Stimulated activated effector memory CD8-positive, alpha-beta T cell treated with anti-CD3 and anti-CD28 coated beads, Interleukin-12 subunit alpha, Interleukin-12 subunit beta, amount 100 ng/mL, for 72 hours (primary cell): ENCODE measurements around the gene RRP1B.
A peak's percentile ranks its signal among the peaks of the same experiment; 100 is the strongest.

Source experiments
- ATAC-seq: fragments of 150-1000 bp; cut with Tn5 transposase; 2 replicates; pipeline ENCODE4 v1.10.0; 2021
- DNase-seq, 2 donors: peaks; one replicate each; pipeline ENCODE4 v3.0.0; 2021 to 2022; ENCODE audit warnings: low spot score in 2 of 2
- H3K27ac Mint-ChIP-seq: one replicate; pipeline ENCODE4 v1.8.0; 2022; ENCODE audit warnings: mild to moderate bottlenecking, mixed read lengths
- H3K36me3 Mint-ChIP-seq: one replicate; pipeline ENCODE4 v1.8.0; 2022; ENCODE audit warnings: mild to moderate bottlenecking, mixed read lengths
- H3K4me1 Mint-ChIP-seq: one replicate; pipeline ENCODE4 v1.8.0; 2022; ENCODE audit warnings: mixed read lengths
- H3K4me3 Mint-ChIP-seq: one replicate; pipeline ENCODE4 v1.8.0; 2022; ENCODE audit warnings: mild to moderate bottlenecking, mixed read lengths
- H3K9me3 Mint-ChIP-seq: one replicate; pipeline ENCODE4 v1.8.0; 2022; ENCODE audit warnings: mixed read lengths

The RRP1B gene

GRCh38 chr21:43717967-43718871, 58.9 kb downstream of the RRP1B start:
- peaks cover 18% of the 10 kb centered on the region for H3K36me3 Mint-ChIP-seq
- no peak for DNase-seq
- no peaks in the 10 kb centered on the region for H3K9me3 Mint-ChIP-seq
- peaks cover 52% of the 10 kb centered on the region for H3K4me1 Mint-ChIP-seq
- no peak for ATAC-seq
- H3K27ac Mint-ChIP-seq: no peak overlapping the region
- H3K4me3 Mint-ChIP-seq: peak overlapping the region; percentile 85

DNA sequence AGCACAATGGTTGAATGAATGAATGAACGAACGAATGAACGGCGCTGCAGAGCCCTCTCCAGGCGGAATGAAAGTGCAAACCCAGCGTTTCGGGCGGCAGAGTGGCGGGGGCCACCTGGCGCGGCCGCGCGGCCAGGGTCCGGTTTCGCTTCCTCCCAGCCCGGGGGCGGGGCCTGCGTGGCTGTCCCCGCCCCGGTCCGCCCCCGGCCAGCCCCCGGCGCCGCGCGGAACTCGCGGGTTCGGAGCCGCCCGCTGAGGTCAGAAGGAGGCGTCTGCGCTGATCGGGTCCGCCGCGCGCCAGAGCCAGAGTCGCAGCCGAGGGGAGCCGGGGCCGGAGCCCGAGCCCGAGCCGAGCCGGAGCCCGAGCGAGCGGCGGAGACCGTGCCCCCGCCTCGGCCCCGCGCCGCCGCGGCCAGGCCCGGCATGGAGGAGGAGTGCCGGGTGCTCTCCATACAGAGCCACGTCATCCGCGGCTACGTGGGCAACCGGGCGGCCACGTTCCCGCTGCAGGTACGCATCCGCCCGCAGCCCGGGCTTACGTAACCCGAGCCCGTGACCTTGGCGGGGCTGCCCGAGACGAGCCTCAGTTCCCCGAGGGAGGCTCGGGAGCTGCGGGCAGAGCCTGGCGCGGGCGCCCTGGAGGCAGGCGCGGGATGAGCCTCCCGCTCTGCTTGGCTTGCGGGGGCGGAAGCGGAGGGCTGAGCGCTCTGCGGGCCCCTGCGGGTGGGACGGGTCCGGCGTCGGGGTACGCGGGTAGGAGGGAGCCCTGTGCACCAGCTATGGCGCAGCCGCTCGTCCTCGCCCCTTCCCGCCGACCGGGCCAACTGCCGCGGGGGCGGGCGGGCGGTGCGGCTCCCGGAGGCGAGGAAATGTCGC, 59.8 kb downstream of the RRP1B start, which contains the start of gene PDXK:
PDXK (plus strand) TSS at position 258 of the 876 bp plus-strand sequence; CDS start at position 424, 166 bp downstream.
- peak within 1 kb of the TSS; percentile 85 for H3K4me3 Mint-ChIP-seq
- no peaks in the 10 kb centered on the region for H3K9me3 Mint-ChIP-seq
- H3K4me1 Mint-ChIP-seq: peaks cover 52% of the 10 kb centered on the region
- ATAC-seq (peak; percentile 84), DNase-seq (peak; percentile 82 to 90)
- H3K36me3 Mint-ChIP-seq: peaks cover 27% of the 10 kb centered on the region
- peak within 1 kb of the TSS; percentile 48 for H3K27ac Mint-ChIP-seq

DNA sequence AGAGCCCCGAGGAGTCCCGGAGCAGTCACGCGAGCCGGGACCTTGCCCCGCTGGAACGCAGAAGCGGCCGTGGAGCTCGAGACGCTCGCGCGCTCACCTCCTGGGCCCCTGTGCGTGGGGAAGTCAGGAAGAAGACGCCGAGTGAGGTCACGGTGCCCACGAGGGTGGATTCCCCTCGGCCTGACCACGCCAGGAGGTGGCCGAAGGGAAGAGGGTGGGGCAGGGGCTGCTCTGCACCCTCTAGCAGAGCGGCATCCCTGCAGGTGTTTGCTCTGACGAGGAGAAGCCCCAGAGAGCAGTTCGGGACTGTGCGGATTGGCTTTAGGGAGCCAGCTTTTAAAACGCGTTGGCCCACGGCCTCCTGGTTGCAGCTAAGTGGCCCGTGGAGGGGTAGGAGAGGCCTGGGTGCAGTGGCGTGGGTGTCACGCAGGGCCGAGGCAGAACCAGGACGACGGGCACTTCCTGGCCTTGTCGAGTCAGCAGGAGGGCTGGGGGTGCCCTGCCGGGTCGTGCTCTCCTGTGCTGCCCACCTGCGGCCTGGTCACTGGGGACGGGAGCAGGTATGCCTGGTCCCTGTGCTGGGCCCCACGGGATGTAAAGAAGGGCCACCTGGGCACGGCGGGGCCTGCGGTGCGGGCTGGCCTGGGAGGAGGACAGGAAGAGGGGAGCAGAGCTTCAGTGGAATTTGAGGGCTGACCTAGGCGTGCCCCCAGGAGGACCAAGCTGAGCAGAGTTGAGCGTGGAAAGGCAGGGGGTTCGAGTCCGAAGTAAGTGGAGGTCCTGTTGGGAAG, 60.6 kb downstream of the RRP1B start:
- DNase-seq (no peak), ATAC-seq (peak; percentile 1)
- H3K4me1 Mint-ChIP-seq: peaks cover 52% of the 10 kb centered on the region
- H3K27ac Mint-ChIP-seq: peak overlapping the region; percentile 48
- peak overlapping the region; percentile 85 for H3K4me3 Mint-ChIP-seq
- no peaks in the 10 kb centered on the region for H3K9me3 Mint-ChIP-seq
- H3K36me3 Mint-ChIP-seq: peaks cover 31% of the 10 kb centered on the region

DNA sequence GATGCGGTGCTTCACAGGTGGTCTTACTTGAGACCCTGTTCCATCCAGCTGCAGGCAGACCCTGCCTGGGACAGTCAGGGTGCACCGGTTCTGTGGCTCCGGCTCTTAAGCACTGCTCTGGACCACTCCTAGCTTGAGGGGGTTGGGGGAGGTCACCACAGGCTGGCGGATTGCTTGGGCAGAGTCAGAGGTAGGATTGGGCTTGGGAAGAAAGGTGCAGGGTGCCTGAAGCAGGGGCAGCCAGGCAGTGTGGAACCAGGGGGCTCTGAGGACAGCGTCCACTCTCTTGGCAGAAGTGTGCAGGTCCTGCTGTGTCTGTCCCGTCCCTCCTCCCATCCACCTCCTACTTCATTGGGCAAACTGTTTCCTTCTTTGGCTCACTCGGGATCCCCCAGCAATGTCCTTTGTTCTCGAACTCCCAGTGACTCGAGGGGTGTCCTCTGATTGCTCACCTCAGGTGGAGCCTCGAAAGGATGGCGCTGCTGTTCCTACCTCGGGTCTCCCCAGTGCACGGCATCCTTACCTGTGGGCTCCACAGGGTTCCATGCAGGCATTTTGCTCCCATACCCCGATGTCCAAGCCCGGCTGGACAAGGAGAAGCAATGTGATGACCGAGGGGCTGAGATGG, 61.3 kb downstream of the RRP1B start:
- ATAC-seq (no peak), DNase-seq (no peak)
- H3K36me3 Mint-ChIP-seq: peaks cover 38% of the 10 kb centered on the region
- no peaks in the 10 kb centered on the region for H3K9me3 Mint-ChIP-seq
- peaks cover 52% of the 10 kb centered on the region for H3K4me1 Mint-ChIP-seq
- peak overlapping the region; percentile 85 for H3K4me3 Mint-ChIP-seq
- peak overlapping the region; percentile 78 for H3K27ac Mint-ChIP-seq

GRCh38 chr21:43721206-43721605, 61.8 kb downstream of the RRP1B start:
- Mint-ChIP-seq H3K9me3 (no peaks in the 10 kb centered on the region), H3K4me1 (peaks cover 52% of the 10 kb centered on the region), H3K27ac (peak overlapping the region; percentile 78), H3K36me3 (peaks cover 38% of the 10 kb centered on the region), H3K4me3 (peak overlapping the region; percentile 85)
- ATAC-seq (no peak), DNase-seq (no peak)

DNA sequence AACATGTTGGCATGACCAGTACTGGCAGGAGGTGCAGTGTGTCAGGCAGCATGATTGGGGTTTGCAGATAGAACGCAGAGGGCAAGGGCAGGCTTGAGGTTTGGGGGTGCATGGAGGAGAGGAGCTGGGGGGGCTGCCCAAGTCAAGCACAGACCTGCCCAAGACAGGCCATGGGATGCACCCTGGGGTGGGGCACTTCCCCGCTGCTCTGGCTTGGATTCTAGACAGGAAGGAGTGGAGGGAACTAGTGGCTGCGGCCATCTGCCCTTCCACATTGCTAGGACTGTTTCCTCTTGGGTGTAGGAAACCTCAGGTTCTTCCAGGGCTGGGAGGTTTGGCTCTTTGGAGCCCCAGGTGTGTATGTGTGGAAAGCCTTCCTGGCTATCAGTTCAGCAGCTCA, 62.6 kb downstream of the RRP1B start:
- no peaks in the 10 kb centered on the region for H3K9me3 Mint-ChIP-seq
- DNase-seq (no peak), ATAC-seq (no peak)
- H3K4me1 Mint-ChIP-seq: peaks cover 51% of the 10 kb centered on the region
- no peak overlapping the region for H3K4me3 Mint-ChIP-seq
- peaks cover 38% of the 10 kb centered on the region for H3K36me3 Mint-ChIP-seq
- no peak overlapping the region for H3K27ac Mint-ChIP-seq

DNA sequence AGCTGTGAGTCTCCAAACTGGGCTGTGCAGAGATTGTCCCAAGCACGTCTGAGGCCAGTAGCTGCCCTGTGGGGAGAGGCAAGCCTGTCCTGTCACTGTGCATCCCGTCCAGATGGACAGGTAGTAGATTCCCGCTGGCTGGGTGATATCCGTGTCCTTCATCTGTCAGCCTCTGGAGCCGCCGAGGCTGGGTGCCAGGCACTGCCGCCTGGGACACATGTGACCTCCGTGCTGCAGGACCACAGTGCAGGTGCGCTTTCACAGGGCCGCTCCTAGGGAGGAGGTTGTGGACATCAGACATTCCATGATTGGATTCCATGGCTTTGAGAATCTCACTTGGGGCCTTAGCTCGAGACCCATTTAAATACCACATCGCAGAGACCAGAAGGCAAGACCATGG, 64.3 kb downstream of the RRP1B start:
- Mint-ChIP-seq H3K9me3 (no peaks in the 10 kb centered on the region), H3K27ac (no peak overlapping the region), H3K4me1 (peaks cover 56% of the 10 kb centered on the region), H3K4me3 (no peak overlapping the region), H3K36me3 (peaks cover 37% of the 10 kb centered on the region)
- DNase-seq (no peak), ATAC-seq (no peak)

GRCh38 chr21:43726686-43727518, 67.5 kb downstream of the RRP1B start:
- ATAC-seq: no peak
- peaks cover 53% of the 10 kb centered on the region for H3K4me1 Mint-ChIP-seq
- H3K9me3 Mint-ChIP-seq: no peaks in the 10 kb centered on the region
- H3K36me3 Mint-ChIP-seq: peaks cover 30% of the 10 kb centered on the region
- peak overlapping the region; percentile 93 for H3K27ac Mint-ChIP-seq
- no peak for DNase-seq
- peak overlapping the region; percentile 82 for H3K4me3 Mint-ChIP-seq

DNA sequence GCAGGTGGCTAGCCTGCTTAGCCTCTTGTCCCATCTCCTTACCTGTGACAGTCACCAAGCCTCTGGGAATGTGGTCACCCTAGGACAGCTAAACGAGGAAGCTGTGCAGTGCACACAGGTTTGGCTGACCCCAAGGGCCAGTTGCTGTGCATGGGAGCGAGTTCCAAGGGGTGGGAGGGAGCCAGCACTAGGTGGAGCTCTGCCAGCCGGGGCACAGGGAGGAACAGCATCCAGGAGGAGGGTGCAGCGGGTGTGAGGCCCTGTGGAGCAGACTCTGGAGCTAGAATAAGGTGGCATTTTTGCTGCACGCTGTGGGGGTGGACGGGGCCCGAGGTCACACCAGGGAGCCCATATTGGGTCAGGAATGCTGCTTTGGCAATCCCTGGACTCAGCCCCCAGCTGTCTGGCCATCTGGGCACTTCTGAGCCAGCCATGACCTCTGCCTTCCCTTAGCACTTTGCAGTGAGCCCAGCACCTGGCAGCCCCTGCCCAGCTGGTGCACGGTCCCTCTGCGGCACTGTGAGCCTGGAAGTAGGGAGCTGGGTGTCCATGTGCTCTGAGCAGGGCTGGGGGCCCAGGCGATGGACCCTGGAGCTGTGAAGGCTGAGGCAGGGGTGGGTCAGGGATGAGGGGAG, 68.3 kb downstream of the RRP1B start:
- peak overlapping the region; percentile 93 for H3K27ac Mint-ChIP-seq
- no peaks in the 10 kb centered on the region for H3K9me3 Mint-ChIP-seq
- no peak for ATAC-seq
- peaks cover 30% of the 10 kb centered on the region for H3K36me3 Mint-ChIP-seq
- peak overlapping the region; percentile 82 for H3K4me3 Mint-ChIP-seq
- H3K4me1 Mint-ChIP-seq: peaks cover 46% of the 10 kb centered on the region
- DNase-seq: no peak

DNA sequence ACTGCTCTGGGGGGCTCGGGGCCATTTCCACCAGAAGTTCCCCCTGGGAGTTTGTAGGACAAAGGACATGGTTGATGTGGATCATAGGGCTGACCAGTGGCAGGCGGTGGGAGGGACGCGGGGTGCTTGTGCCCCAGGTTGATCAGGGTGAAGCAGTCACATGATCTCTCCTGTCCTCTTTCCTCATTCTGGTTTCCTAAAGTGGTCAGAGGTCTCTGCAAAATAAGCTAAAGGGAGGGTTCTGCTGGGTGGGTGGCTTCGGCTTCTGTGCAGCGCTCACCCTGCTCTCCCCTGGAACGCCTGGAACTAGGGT, 68.8 kb downstream of the RRP1B start:
- peaks cover 42% of the 10 kb centered on the region for H3K4me1 Mint-ChIP-seq
- ATAC-seq (no peak), DNase-seq (no peak)
- peak overlapping the region; percentile 93 for H3K27ac Mint-ChIP-seq
- H3K36me3 Mint-ChIP-seq: peaks cover 26% of the 10 kb centered on the region
- H3K4me3 Mint-ChIP-seq: peak overlapping the region; percentile 82
- H3K9me3 Mint-ChIP-seq: no peaks in the 10 kb centered on the region

GRCh38 chr21:43728467-43729390, 69.4 kb downstream of the RRP1B start:
- Mint-ChIP-seq H3K27ac (peak overlapping the region; percentile 93), H3K4me1 (peaks cover 48% of the 10 kb centered on the region), H3K36me3 (peaks cover 21% of the 10 kb centered on the region), H3K9me3 (no peaks in the 10 kb centered on the region), H3K4me3 (peak overlapping the region; percentile 82)
- ATAC-seq (peak; percentile 93), DNase-seq (peak; percentile 65 to 89)

- DNase-seq (no peak), ATAC-seq (no peak)
- peaks cover 68% of the 10 kb centered on the region for H3K4me1 Mint-ChIP-seq
- peak overlapping the region; percentile 86 for H3K27ac Mint-ChIP-seq
- peaks cover 12% of the 10 kb centered on the region for H3K36me3 Mint-ChIP-seq
- no peaks in the 10 kb centered on the region for H3K9me3 Mint-ChIP-seq
- no peak overlapping the region for H3K4me3 Mint-ChIP-seq
Observed at GRCh38 chr21:43731476-43731875, 72.1 kb downstream of the RRP1B start.
